Measurements from ENCODE around the gene RASIP1.
"Not testable (repeated sequence)": the region's sequence is repeated elsewhere in the genome, so short reads cannot be mapped to it uniquely, and the experiment has no call there.

RASIP1 gene

GRCh38 chr19:48770266-48770665, 29.9 kb upstream of the RASIP1 start:
- H3K27ac ChIP-seq (ENCODE audit: low read depth, low read length, severe bottlenecking), result no peak overlapping the region
- no peaks in the 10 kb centered on the region for H3K4me1 ChIP-seq (ENCODE audit: control insufficient read depth, insufficient read depth, low read length, poor library complexity, severe bottlenecking)
- WGBS, 2 experiments (ENCODE audit: insufficient coverage in 2 of 2), result 92 to 97% methylated on average over 3 to 4 of the region's 7 CpGs
- no peaks in the 10 kb centered on the region for H3K9me3 ChIP-seq (ENCODE audit: control insufficient read depth, low read length)
- no peak overlapping the region for H3K4me3 ChIP-seq (ENCODE audit: extremely low read depth, insufficient read depth, low read length, poor library complexity, severe bottlenecking)
- no peaks in the 10 kb centered on the region for H3K36me3 ChIP-seq (ENCODE audit: control insufficient read depth, insufficient read depth, low read length)

GRCh38 chr19:48768994-48769713, 28.7 kb upstream of the RASIP1 start:
- H3K4me1 ChIP-seq (ENCODE audit: control insufficient read depth, insufficient read depth, low read length, poor library complexity, severe bottlenecking), result no peaks in the 10 kb centered on the region
- H3K36me3 ChIP-seq (ENCODE audit: control insufficient read depth, insufficient read depth, low read length), result no peaks in the 10 kb centered on the region
- 91 to 98% methylated on average over 9 to 10 of the region's 11 CpGs for WGBS, 2 experiments (ENCODE audit: insufficient coverage in 2 of 2)
- no peak overlapping the region for H3K27ac ChIP-seq (ENCODE audit: low read depth, low read length, severe bottlenecking)
- no peak overlapping the region for H3K4me3 ChIP-seq (ENCODE audit: extremely low read depth, insufficient read depth, low read length, poor library complexity, severe bottlenecking)
- H3K9me3 ChIP-seq (ENCODE audit: control insufficient read depth, low read length), result no peaks in the 10 kb centered on the region

GRCh38 chr19:48768171-48768753, 27.9 kb upstream of the RASIP1 start:
- not testable (repeated sequence) for H3K4me1 ChIP-seq (ENCODE audit: control insufficient read depth, insufficient read depth, low read length, poor library complexity, severe bottlenecking); H3K36me3 ChIP-seq (ENCODE audit: control insufficient read depth, insufficient read depth, low read length); H3K27ac ChIP-seq (ENCODE audit: low read depth, low read length, severe bottlenecking); H3K4me3 ChIP-seq (ENCODE audit: extremely low read depth, insufficient read depth, low read length, poor library complexity, severe bottlenecking); H3K9me3 ChIP-seq (ENCODE audit: control insufficient read depth, low read length)
- WGBS, 2 experiments (ENCODE audit: insufficient coverage in 2 of 2), result 37 to 50% methylated on average over 1 to 2 of the region's 6 CpGs

GRCh38 chr19:48765816-48766215, 25.4 kb upstream of the RASIP1 start:
- not testable (repeated sequence) for H3K4me1 ChIP-seq (ENCODE audit: control insufficient read depth, insufficient read depth, low read length, poor library complexity, severe bottlenecking); H3K27ac ChIP-seq (ENCODE audit: low read depth, low read length, severe bottlenecking); H3K4me3 ChIP-seq (ENCODE audit: extremely low read depth, insufficient read depth, low read length, poor library complexity, severe bottlenecking); H3K36me3 ChIP-seq (ENCODE audit: control insufficient read depth, insufficient read depth, low read length); H3K9me3 ChIP-seq (ENCODE audit: control insufficient read depth, low read length)
- no CpG with 5 or more reads among the region's 5 CpGs for WGBS, 2 experiments (ENCODE audit: insufficient coverage in 2 of 2)

- WGBS, 2 experiments (ENCODE audit: insufficient coverage in 2 of 2), result 86 to 89% methylated on average over 14 to 15 of the region's 16 CpGs
- H3K4me3 ChIP-seq (ENCODE audit: extremely low read depth, insufficient read depth, low read length, poor library complexity, severe bottlenecking), result no peak overlapping the region
- H3K27ac ChIP-seq (ENCODE audit: low read depth, low read length, severe bottlenecking), result no peak overlapping the region
- H3K36me3 ChIP-seq (ENCODE audit: control insufficient read depth, insufficient read depth, low read length), result no peaks in the 10 kb centered on the region
- H3K4me1 ChIP-seq (ENCODE audit: control insufficient read depth, insufficient read depth, low read length, poor library complexity, severe bottlenecking), result no peaks in the 10 kb centered on the region
- H3K9me3 ChIP-seq (ENCODE audit: control insufficient read depth, low read length), result no peaks in the 10 kb centered on the region
Measured at GRCh38 chr19:48760504-48761205, 20.2 kb upstream of the RASIP1 start.

- H3K4me1 ChIP-seq (ENCODE audit: control insufficient read depth, insufficient read depth, low read length, poor library complexity, severe bottlenecking), result no peaks in the 10 kb centered on the region
- H3K36me3 ChIP-seq (ENCODE audit: control insufficient read depth, insufficient read depth, low read length), result no peaks in the 10 kb centered on the region
- H3K27ac ChIP-seq (ENCODE audit: low read depth, low read length, severe bottlenecking), result no peak overlapping the region
- no peak overlapping the region for H3K4me3 ChIP-seq (ENCODE audit: extremely low read depth, insufficient read depth, low read length, poor library complexity, severe bottlenecking)
- no peaks in the 10 kb centered on the region for H3K9me3 ChIP-seq (ENCODE audit: control insufficient read depth, low read length)
- 88 to 95% methylated on average over 7 to 8 of the region's 14 CpGs for WGBS, 2 experiments (ENCODE audit: insufficient coverage in 2 of 2)
Measured at GRCh38 chr19:48757741-48758144, 17.3 kb upstream of the RASIP1 start.

- Histone ChIP-seq H3K36me3 (ENCODE audit: control insufficient read depth, insufficient read depth, low read length) (no peaks in the 10 kb centered on the region), H3K4me3 (ENCODE audit: extremely low read depth, insufficient read depth, low read length, poor library complexity, severe bottlenecking) (no peak overlapping the region), H3K4me1 (ENCODE audit: control insufficient read depth, insufficient read depth, low read length, poor library complexity, severe bottlenecking) (no peaks in the 10 kb centered on the region), H3K27ac (ENCODE audit: low read depth, low read length, severe bottlenecking) (no peak overlapping the region), H3K9me3 (ENCODE audit: control insufficient read depth, low read length) (no peaks in the 10 kb centered on the region)
- WGBS, 2 experiments (ENCODE audit: insufficient coverage in 2 of 2), result 86 to 89% methylated on average over 9 to 10 of the region's 12 CpGs
Measured at GRCh38 chr19:48757089-48757675, 16.8 kb upstream of the RASIP1 start.

GRCh38 chr19:48756686-48757085, 16.3 kb upstream of the RASIP1 start:
- Histone ChIP-seq H3K4me1 (ENCODE audit: control insufficient read depth, insufficient read depth, low read length, poor library complexity, severe bottlenecking) (no peaks in the 10 kb centered on the region), H3K9me3 (ENCODE audit: control insufficient read depth, low read length) (no peaks in the 10 kb centered on the region), H3K36me3 (ENCODE audit: control insufficient read depth, insufficient read depth, low read length) (no peaks in the 10 kb centered on the region), H3K27ac (ENCODE audit: low read depth, low read length, severe bottlenecking) (no peak overlapping the region), H3K4me3 (ENCODE audit: extremely low read depth, insufficient read depth, low read length, poor library complexity, severe bottlenecking) (no peak overlapping the region)
- 95 to 96% methylated on average over 6 to 9 of the region's 9 CpGs for WGBS, 2 experiments (ENCODE audit: insufficient coverage in 2 of 2)

GRCh38 chr19:48756212-48756611, 15.8 kb upstream of the RASIP1 start:
- no peaks in the 10 kb centered on the region for H3K9me3 ChIP-seq (ENCODE audit: control insufficient read depth, low read length)
- H3K27ac ChIP-seq (ENCODE audit: low read depth, low read length, severe bottlenecking), result no peak overlapping the region
- WGBS, 2 experiments (ENCODE audit: insufficient coverage in 2 of 2), result 91 to 92% methylated on average over 9 of the region's 11 CpGs
- no peaks in the 10 kb centered on the region for H3K4me1 ChIP-seq (ENCODE audit: control insufficient read depth, insufficient read depth, low read length, poor library complexity, severe bottlenecking)
- H3K36me3 ChIP-seq (ENCODE audit: control insufficient read depth, insufficient read depth, low read length), result no peaks in the 10 kb centered on the region
- no peak overlapping the region for H3K4me3 ChIP-seq (ENCODE audit: extremely low read depth, insufficient read depth, low read length, poor library complexity, severe bottlenecking)

GRCh38 chr19:48755787-48756186, 15.4 kb upstream of the RASIP1 start:
- Histone ChIP-seq H3K9me3 (ENCODE audit: control insufficient read depth, low read length) (no peaks in the 10 kb centered on the region), H3K36me3 (ENCODE audit: control insufficient read depth, insufficient read depth, low read length) (no peaks in the 10 kb centered on the region), H3K27ac (ENCODE audit: low read depth, low read length, severe bottlenecking) (no peak overlapping the region), H3K4me1 (ENCODE audit: control insufficient read depth, insufficient read depth, low read length, poor library complexity, severe bottlenecking) (no peaks in the 10 kb centered on the region), H3K4me3 (ENCODE audit: extremely low read depth, insufficient read depth, low read length, poor library complexity, severe bottlenecking) (no peak overlapping the region)
- 86 to 100% methylated on average over 1 to 5 of the region's 5 CpGs for WGBS, 2 experiments (ENCODE audit: insufficient coverage in 2 of 2)
